ENCODE results near the gene PCYOX1L.

Gene PCYOX1L

GRCh38 chr5:149406203-149406978 lies 48.5 kb downstream of the PCYOX1L start:
- DNase-seq (ENCODE audit: low spot score): peak; percentile 79

- no peak for DNase-seq (ENCODE audit: low spot score)
Observed at GRCh38 chr5:149406979-149407306, 49.1 kb downstream of the PCYOX1L start.

DNA sequence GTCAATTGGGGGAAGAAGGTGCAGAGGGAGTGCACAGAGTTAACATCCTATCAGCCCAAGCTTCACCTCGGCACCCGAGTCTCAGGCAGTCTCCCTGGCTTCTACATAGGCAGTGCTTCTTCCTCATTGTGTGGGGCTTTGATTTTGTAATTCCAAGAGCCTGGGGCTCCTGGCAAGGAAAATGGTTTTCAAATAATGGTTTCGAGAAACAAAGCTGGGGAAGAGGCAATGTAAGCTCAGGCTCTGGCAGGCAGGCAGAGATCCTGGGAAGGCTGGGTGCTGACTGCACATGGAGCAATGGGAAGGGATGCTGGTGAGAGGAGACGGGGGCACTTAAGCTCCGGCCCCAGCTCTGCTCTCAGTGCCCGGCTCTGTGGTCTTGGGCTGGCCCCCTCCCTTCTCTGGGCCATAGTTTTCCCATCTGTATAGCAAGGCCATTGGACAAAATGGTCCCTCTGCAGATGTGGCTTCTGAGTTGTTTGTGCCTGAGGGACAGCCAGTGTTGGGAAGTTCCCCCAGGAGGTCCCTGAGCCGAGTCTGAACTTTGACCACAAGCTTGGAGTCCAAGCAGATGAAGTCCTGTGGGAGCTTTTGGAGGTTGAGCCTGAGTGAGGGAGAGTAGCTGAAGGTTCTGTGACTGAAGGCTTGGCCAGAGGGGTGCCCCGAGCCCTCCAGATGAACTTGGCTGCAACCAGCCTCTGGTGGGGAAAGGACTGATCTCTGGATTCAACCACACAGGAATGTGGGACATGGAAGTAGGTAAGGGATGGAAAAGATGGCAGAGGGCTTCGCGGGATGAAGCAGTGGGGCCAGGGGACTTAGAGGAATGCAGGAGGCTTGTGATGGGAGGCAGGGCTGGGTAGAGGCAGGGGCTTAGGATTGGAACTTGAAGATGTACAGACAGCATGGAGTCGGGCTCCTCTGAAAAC lies 49.7 kb downstream of the PCYOX1L start:
- no peak for DNase-seq (ENCODE audit: low spot score)

GRCh38 chr5:149408252-149409099 lies 50.6 kb downstream of the PCYOX1L start:
- DNase-seq (ENCODE audit: low spot score): no peak

DNA sequence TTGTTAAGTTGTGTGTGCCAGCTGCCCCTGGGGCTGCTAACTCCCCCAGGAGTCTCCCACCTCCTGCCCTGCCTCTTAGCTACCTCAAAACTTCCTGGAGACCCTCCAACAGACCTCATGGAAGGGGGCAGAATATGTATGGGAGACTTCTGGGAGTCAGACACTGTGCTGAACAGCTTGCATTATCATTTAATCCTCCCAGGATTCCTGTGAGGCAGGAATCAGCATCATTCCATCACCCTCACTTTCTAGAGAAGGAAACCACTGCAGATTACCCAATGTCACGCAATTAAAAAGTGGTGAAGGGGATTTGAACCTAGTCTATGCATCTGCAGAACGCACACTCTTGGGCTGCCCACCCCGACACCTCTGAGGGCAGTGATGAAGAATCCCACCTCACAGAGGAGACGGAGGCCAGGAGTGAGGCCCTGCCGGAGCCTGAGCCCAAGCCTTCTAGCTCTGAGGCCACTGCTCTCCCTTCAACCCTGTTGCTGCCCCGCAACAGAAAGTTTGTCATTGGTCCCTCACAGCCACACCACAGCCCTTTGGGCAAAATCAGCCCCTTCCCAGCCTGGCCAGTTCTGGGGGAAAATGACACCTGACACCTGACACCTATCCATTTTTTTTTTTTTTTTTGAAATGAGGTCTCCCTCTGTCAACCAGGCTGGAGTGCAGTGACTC lies 51.6 kb downstream of the PCYOX1L start:
- no peak for DNase-seq (ENCODE audit: low spot score)

- no peak for DNase-seq (ENCODE audit: low spot score)
Observed at GRCh38 chr5:149410071-149410470, 52.2 kb downstream of the PCYOX1L start.

- DNase-seq (ENCODE audit: low spot score): no peak
Observed at GRCh38 chr5:149410721-149411432, 53.0 kb downstream of the PCYOX1L start.

DNA sequence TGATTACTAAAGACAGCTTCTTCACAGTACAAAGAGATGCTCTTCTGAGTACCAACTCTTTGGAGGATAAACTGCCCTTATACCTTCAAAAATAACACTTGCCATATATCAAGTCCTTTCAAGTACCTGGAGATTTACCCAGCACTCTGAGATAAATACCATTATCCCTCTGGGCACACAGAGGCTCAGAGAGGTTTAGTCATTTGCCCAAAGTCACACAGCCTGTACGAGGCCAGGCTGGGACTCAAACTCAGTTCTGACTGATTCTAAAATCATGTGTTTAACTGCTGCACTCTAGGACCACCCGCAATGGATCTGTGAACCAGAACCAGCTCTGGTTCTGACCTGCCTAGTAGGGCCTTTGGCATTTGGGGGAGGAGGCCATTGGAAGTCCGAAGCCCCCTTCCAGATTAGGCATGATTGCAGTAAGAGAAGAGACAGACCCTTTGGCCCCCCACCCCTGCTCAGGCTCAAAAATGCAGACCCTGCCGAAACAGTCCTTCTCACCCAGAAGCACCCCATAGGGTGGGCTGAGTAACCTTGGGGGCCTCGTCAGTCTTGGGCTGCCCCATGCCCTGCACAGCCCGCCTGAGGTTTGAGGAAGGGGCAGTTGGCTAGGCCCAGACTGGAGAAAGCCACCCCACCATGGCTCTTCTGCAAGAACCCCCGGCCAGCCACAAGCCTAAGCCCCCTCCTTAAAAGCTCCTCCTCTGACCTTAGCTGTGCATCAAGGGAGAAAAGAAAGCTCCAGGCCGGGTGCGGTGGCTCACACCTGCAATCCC lies 54.1 kb downstream of the PCYOX1L start:
- DNase-seq (ENCODE audit: low spot score): no peak

GRCh38 chr5:149412783-149413476 lies 55.1 kb downstream of the PCYOX1L start:
- DNase-seq (ENCODE audit: low spot score): no peak

DNA sequence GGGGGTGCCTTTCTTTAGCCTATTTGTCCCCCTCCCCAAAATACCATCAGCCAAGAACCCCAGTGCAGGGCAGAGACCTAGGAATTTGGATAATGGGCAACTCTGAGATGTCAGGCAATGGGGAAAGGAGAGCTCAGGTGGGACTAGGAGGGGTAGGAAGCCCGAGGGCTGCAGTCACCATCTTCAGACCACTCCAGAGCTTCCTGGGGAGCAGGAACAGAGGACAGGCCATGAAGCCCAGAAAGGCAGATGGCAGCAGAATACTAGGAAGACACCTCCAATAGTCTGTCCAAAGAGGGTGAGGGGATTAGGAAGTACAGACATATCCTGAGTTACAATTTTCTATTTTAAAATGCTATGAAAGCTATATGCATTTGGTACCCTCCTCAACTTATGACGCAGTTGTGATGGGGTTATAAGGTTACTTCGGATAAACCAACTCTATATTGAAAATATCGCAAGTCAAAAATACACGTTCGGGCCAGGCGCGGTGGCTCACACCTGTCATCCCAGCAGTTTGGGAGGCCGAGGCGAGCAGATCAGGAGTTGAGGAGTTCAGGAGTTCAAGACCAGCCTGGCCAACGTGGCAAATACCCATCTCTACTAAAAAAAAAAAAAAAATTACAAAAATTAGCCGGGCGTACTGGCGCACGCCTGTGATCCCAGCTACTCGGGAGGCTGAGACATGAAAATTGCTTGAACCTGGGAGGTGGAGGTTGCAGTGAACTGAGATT lies 55.8 kb downstream of the PCYOX1L start:
- no peak for DNase-seq (ENCODE audit: low spot score)

- peak; percentile 67 for DNase-seq (ENCODE audit: low spot score)
Observed at GRCh38 chr5:149414405-149415065, 56.7 kb downstream of the PCYOX1L start.

DNA sequence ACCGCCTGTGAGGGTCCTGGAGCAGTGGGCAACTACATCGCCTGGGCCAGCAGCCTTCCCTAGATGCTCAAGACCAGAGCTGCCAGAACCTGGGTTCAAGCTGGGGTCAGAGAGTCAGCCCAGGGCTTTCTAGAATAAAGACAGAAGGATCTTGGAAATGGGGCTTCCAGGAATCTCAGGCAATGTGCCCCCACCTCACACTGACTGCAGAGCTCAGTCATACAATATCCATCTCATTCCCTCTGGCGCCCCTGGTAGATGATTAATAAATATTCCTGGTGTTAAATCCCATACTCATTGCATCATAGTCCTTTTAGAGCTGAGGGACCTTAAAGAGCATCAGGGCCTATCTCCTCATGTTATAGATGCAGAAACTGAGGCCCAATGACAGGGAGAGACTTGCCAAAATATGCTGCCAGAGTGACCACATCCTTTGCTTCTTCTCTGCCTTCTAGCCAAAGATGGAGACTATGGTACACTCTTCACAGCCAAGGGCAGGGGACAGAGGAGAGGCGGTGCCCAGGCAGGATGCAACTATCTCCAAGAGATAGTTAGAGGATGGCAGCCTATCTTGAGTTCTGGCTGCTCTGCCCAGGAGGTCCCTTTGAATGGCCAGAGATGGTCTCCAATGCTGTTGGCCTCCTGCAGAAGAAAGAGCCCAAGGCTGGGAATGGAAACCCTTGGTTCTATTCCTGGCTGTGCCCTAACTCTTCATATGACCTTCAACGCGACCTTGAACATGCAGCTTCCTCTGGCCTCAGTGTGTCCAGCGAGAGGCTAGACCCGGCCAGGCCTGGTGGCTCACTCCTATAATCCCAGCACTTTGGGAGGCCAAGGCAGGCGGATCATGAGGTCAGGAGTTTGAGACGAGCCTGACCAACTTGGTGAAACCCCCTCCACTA lies 57.5 kb downstream of the PCYOX1L start:
- DNase-seq (ENCODE audit: low spot score): no peak

DNA sequence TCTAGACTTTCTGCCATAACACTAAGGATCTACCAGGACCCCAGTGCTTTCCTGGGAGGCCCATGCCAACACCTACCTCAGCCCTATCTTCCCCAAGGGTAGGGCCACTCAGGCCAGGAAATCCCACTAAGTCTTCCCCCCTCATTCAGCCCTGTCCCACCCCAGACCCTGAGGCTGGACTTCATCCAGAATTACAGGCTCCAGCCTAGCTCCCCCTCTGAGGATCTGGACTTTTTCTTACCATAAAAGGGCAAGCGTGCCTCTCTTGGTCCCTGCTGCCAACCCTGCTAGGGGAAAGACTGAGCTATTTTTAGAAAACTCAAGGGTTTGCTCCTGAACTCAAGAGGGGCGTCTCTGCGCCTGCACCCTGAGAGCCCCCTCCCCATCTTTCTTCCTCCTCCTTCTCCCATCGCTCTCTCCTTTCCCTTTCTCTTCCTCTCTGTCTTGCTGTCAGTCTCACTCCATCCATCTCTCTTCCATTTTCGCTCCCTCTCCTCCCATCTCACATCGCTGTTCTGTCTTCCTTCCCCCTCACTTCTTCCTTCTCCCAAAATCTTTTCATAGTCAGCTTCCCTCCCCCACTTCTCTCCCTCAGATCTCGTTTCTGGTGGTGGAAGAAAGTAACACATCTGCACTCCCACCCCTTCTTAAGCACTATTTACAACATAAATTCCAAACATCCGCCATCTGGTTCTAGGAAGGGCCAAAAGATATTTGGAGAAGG lies 59.3 kb downstream of the PCYOX1L start:
- DNase-seq (ENCODE audit: low spot score): peak; percentile 56

- DNase-seq (ENCODE audit: low spot score): no peak
Observed at GRCh38 chr5:149417711-149418368, 60.0 kb downstream of the PCYOX1L start.

- no peak for DNase-seq (ENCODE audit: low spot score)
Observed at GRCh38 chr5:149418910-149419531, 61.2 kb downstream of the PCYOX1L start.

All from SK-N-DZ (cell line).